Liver (tissue), 9 donors: ENCODE results near the gene GPS2. TPM values are rescaled to one million over a fixed set of nuclear protein-coding genes. Genes with fewer than 3 reads are reported as not detected.

Experiments used
- DNase-seq: peaks from one replicate; pipeline ENCODE4 v3.0.0-alpha.2; 2017; ENCODE audit warnings: low spot score
- H3K27ac ChIP-seq, 2 donors: one replicate each; pipeline ENCODE4 v1.7.0; 2013; ENCODE audit warnings: inconsistent platforms in 2 of 2, low read length in 2 of 2, control low read depth in 1 of 2, low read depth in 1 of 2, mild to moderate bottlenecking in 1 of 2
- H3K27me3 ChIP-seq, 4 donors: one replicate each; pipeline versions ENCODE4 v1.6.1 to v1.7.0; 2013; ENCODE audit warnings: low read length in 3 of 4, inconsistent platforms in 1 of 4, mild to moderate bottlenecking in 1 of 4, moderate library complexity in 1 of 4; ENCODE audit not compliant: control insufficient read depth in 4 of 4, insufficient read depth in 4 of 4
- H3K36me3 ChIP-seq, 4 donors: one replicate each; pipeline versions ENCODE4 v1.6.1 to v1.7.0; 2013; ENCODE audit warnings: low read length in 3 of 4, mild to moderate bottlenecking in 3 of 4, low read depth in 1 of 4, moderate library complexity in 1 of 4; ENCODE audit not compliant: control insufficient read depth in 4 of 4, insufficient read depth in 3 of 4
- H3K4me1 ChIP-seq, 4 donors: one replicate each; pipeline versions ENCODE4 v1.6.1 to v1.7.0; 2013; ENCODE audit warnings: low read length in 3 of 4, mild to moderate bottlenecking in 3 of 4, moderate library complexity in 1 of 4; ENCODE audit not compliant: control insufficient read depth in 4 of 4, insufficient read depth in 4 of 4
- H3K4me3 ChIP-seq, 3 donors: one replicate each; pipeline versions ENCODE4 v1.6.1 to v1.7.0; 2013; ENCODE audit warnings: low read length in 3 of 3, control low read depth in 1 of 3, low read depth in 1 of 3, mild to moderate bottlenecking in 1 of 3
- H3K9ac ChIP-seq, 2 donors: one replicate each; pipeline ENCODE4 v1.7.0; 2013; ENCODE audit warnings: low read length in 2 of 2, mild to moderate bottlenecking in 2 of 2, moderate library complexity in 2 of 2, control low read depth in 1 of 2, low read depth in 1 of 2
- H3K9me3 ChIP-seq, 4 donors: one replicate each; pipeline versions ENCODE4 v1.6.1 to v1.7.0; 2013; ENCODE audit warnings: low read length in 3 of 4; ENCODE audit not compliant: control insufficient read depth in 4 of 4
- EGR1 ChIP-seq, 2 donors: IDR thresholded peaks; 2 replicates each; pipeline ENCODE4 v1.6.1; 2016 to 2018; ENCODE audit warnings: antibody characterized with exemption in 2 of 2, low read depth in 2 of 2
- FOXA1 ChIP-seq: IDR thresholded peaks from 2 replicates; pipeline ENCODE4 v1.6.1; 2016; ENCODE audit warnings: antibody characterized with exemption
- FOXA2 ChIP-seq: IDR thresholded peaks from 2 replicates; pipeline ENCODE4 v1.6.1; 2016; ENCODE audit warnings: antibody characterized with exemption
- GABPA ChIP-seq, 2 donors: IDR thresholded peaks in 1 of 2; conservative IDR thresholded peaks in 1 of 2; 2 replicates each; pipeline ENCODE4 v1.6.1; 2016; ENCODE audit warnings: antibody characterized with exemption in 2 of 2, mild to moderate bottlenecking in 1 of 2, moderate library complexity in 1 of 2
- HNF4G ChIP-seq: IDR thresholded peaks from 2 replicates; pipeline ENCODE4 v1.6.1; 2016; ENCODE audit warnings: antibody characterized with exemption
- JUND ChIP-seq, 2 donors: IDR thresholded peaks; 2 replicates each; pipeline ENCODE4 v1.6.1; 2016; ENCODE audit warnings: antibody characterized with exemption in 2 of 2
- MAX ChIP-seq: IDR thresholded peaks from 2 replicates; pipeline ENCODE4 v1.6.1; 2016; ENCODE audit warnings: antibody characterized with exemption
- NR2F2 ChIP-seq: IDR thresholded peaks from 2 replicates; pipeline ENCODE4 v1.6.1; 2016; ENCODE audit warnings: antibody characterized with exemption
- RAD21 ChIP-seq, 2 donors: IDR thresholded peaks; 2 replicates each; pipeline ENCODE4 v1.6.1; 2016; ENCODE audit warnings: antibody characterized with exemption in 2 of 2, mild to moderate bottlenecking in 2 of 2
- REST ChIP-seq: IDR thresholded peaks from 2 replicates; pipeline ENCODE4 v1.6.1; 2016; ENCODE audit warnings: antibody characterized with exemption, mild to moderate bottlenecking
- RXRA ChIP-seq, 2 donors: IDR thresholded peaks; 2 replicates each; pipeline ENCODE4 v1.6.1; 2017 to 2018; ENCODE audit warnings: antibody characterized with exemption in 2 of 2, mild to moderate bottlenecking in 1 of 2
- SP1 ChIP-seq: IDR thresholded peaks from 2 replicates; pipeline ENCODE4 v1.6.1; 2018; ENCODE audit warnings: antibody characterized with exemption, mild to moderate bottlenecking
- TAF1 ChIP-seq: conservative IDR thresholded peaks from 2 replicates; pipeline ENCODE4 v1.6.1; 2016; ENCODE audit warnings: antibody characterized with exemption, mild to moderate bottlenecking
- YY1 ChIP-seq: IDR thresholded peaks from 2 replicates; pipeline ENCODE4 v1.6.1; 2016; ENCODE audit warnings: antibody characterized with exemption, mild to moderate bottlenecking
- WGBS: extraction: QIAGEN DNeasy Blood & Tissue Kit; methylation state at CpG from one replicate; pipeline ENCODE4 v1.1.7; 2013; 5-methylcytosine and 5-hydroxymethylcytosine counted together
- polyA plus RNA-seq, 2 donors: library from polyadenylated mRNA; stranded (reverse) in 1 of 2; unstranded in 1 of 2; fragments of 200-250 nt in 1 of 2; fragments of >200 nt in 1 of 2; fragmentation: Nextera tagmentation in 1 of 2; extraction: Ambion mirVana in 1 of 2; gene quantifications; one replicate each; pipeline versions ENCODE4 v1.2.1 to v1.2.3, GENCODE V29; 2013 to 2015
- total RNA-seq, 2 donors: library from RNA; depleted of rRNA; stranded (reverse); fragments of >200 nt; gene quantifications; one replicate each; pipeline ENCODE4 v1.2.3, GENCODE V29; 2014
- TF ChIP-seq, protein P1 (sequence below): IDR thresholded peaks from 2 replicates; pipeline ENCODE4 v1.6.1; 2016; ENCODE audit warnings: antibody characterized with exemption
- TF ChIP-seq, protein P2 (sequence below): fragments of 150-350 bp; IDR thresholded peaks from 2 replicates; pipeline ENCODE4 v1.5.1; 2017; ENCODE audit warnings: improper control_type of control experiment, low read depth, low read length; ENCODE audit not compliant: missing input control
- TF ChIP-seq, protein P3 (sequence below): IDR thresholded peaks from 2 replicates; pipeline ENCODE4 v1.6.1; 2016; ENCODE audit warnings: antibody characterized with exemption
- donor health status: healthy.
- donor health status: healthy.
- donor health status: healthy.
- donor health status: healthy.
- donor health status: healthy.

Gene GPS2
- total and polyA plus RNA-seq, 4 donors, result 20.8 to 43.1 (median 22.8) TPM

GRCh38 chr17:7321466-7321865 is 6.3 kb upstream of the GPS2 start (continued):
- no peak for TF ChIP-seq REST
- no peak for TF ChIP-seq NR2F2

DNA sequence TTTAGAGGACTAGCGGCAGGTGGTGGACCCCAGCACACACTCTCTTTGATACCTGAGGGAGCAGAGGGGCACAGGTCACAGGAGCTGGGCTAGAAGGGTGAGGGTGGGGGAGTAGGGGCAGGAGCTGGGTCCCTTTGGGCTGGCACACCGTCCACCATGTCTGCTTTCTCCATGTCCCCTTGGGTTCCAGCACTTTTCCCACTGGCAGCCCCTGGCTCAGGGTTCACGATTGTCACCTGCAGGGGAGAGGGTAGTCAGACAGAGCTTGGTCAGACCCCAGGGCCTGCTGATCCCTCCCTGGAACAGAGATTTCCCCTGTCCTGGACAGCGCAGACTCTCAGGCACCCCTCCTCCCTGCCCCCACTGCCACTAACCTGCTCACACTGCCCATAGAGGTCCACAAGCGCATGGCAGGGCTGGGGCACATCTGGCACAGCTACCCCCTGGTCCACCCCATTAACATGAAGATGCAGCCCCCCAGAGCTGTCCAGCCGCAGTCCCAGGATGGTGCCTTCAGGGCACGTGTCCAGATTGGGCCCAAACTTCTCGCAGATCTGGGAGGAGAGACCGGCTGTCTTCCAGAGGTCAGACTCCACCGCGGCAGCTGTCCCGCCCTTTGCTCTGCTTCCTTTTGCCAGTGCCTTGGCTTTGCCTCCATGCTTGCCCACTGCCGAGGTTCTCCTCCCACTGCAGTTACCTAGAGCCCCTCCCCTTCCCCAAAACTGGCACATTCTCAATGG is 3.1 kb upstream of the GPS2 start:
- H3K9me3 ChIP-seq, result no peaks in the 10 kb centered on the region
- H3K27ac ChIP-seq, result no peak overlapping the region
- TF ChIP-seq FOXA2 (no peak), SP1 (no peak), MAX (no peak), REST (no peak), RXRA (IDR thresholded peaks at IDR 0.05) (no peak), YY1 (no peak), JUND (IDR thresholded peaks at IDR 0.05) (no peak), EGR1 (IDR thresholded peaks at IDR 0.05; ENCODE audit: low read depth in 2 of 2) (no peak), GABPA (IDR thresholded peaks at IDR 0.05 in 1 of 2, conservative IDR thresholded peaks at IDR 0.05 in 1 of 2) (no peak), RAD21 (IDR thresholded peaks at IDR 0.05) (no peak), FOXA1 (no peak), TAF1 (no peak), HNF4G (no peak)
- TF ChIP-seq, protein P1, sequence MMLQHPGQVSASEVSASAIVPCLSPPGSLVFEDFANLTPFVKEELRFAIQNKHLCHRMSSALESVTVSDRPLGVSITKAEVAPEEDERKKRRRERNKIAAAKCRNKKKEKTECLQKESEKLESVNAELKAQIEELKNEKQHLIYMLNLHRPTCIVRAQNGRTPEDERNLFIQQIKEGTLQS, result no peak
- TF ChIP-seq, protein P2, sequence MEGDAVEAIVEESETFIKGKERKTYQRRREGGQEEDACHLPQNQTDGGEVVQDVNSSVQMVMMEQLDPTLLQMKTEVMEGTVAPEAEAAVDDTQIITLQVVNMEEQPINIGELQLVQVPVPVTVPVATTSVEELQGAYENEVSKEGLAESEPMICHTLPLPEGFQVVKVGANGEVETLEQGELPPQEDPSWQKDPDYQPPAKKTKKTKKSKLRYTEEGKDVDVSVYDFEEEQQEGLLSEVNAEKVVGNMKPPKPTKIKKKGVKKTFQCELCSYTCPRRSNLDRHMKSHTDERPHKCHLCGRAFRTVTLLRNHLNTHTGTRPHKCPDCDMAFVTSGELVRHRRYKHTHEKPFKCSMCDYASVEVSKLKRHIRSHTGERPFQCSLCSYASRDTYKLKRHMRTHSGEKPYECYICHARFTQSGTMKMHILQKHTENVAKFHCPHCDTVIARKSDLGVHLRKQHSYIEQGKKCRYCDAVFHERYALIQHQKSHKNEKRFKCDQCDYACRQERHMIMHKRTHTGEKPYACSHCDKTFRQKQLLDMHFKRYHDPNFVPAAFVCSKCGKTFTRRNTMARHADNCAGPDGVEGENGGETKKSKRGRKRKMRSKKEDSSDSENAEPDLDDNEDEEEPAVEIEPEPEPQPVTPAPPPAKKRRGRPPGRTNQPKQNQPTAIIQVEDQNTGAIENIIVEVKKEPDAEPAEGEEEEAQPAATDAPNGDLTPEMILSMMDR, result no peak
- TF ChIP-seq, protein P3, sequence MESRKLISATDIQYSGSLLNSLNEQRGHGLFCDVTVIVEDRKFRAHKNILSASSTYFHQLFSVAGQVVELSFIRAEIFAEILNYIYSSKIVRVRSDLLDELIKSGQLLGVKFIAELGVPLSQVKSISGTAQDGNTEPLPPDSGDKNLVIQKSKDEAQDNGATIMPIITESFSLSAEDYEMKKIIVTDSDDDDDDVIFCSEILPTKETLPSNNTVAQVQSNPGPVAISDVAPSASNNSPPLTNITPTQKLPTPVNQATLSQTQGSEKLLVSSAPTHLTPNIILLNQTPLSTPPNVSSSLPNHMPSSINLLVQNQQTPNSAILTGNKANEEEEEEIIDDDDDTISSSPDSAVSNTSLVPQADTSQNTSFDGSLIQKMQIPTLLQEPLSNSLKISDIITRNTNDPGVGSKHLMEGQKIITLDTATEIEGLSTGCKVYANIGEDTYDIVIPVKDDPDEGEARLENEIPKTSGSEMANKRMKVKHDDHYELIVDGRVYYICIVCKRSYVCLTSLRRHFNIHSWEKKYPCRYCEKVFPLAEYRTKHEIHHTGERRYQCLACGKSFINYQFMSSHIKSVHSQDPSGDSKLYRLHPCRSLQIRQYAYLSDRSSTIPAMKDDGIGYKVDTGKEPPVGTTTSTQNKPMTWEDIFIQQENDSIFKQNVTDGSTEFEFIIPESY, result no peak
- no peak overlapping the region for H3K9ac ChIP-seq
- peaks cover 13 to 55% (median 29%) of the 10 kb centered on the region in 4 donors for H3K36me3 ChIP-seq
- WGBS, result 90% methylated on average over 13 of the region's 13 CpGs
- no peaks in the 10 kb centered on the region for H3K27me3 ChIP-seq
- H3K4me1 ChIP-seq, result peaks cover 6 to 26% (median 19%) of the 10 kb centered on the region in 4 donors
- H3K4me3 ChIP-seq, result no peak overlapping the region
- no peak for DNase-seq
